ENCODE data around the gene TRPV5.

Gene TRPV5

DNA sequence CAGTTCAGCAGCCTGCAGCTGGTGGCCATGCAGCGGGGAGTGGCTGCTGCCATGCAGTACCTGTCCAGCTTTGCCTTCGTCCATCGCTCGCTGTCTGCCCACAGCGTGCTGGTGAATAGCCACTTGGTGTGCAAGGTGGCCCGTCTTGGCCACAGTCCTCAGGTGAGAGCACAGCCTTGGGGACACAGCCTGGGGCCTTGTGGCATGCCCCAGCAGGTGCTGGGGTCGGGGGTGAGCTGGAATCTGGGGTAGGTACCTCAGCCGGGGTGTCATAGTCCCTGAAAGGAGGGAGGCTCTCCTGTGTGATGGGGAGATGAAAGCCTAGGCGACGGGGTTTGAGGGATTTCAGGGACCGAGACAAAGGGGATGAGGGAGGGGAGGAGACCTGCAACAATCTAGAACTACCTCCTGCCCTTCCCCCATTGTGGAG is 64.5 kb downstream of the TRPV5 start:
- DNase-seq: no peak

DNA sequence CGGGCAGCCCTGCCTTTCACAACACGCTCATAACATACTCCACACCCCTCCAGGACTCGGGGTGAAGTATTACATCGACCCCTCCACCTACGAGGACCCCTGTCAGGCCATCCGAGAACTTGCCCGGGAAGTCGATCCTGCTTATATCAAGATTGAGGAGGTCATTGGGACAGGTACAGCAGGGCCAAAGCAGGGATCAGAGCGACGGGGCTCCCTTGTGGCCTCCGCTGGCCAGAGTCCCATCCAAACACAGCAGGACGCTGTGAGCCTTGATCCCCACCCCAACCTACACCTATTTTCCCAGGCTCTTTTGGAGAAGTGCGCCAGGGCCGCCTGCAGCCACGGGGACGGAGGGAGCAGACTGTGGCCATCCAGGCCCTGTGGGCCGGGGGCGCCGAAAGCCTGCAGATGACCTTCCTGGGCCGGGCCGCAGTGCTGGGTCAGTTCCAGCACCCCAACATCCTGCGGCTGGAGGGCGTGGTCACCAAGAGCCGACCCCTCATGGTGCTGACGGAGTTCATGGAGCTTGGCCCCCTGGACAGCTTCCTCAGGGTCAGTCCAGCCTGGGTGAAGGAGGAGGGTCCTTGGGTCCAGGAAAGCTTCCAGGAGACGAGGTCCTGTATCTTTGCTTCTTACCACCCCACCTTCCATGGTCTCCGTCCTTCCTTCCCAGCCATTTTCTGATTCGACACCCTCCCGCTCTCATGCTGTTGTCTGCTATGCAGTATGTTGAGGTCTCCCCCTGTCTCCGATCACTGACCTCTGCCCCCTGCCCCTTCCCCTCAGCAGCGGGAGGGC is 65.2 kb downstream of the TRPV5 start:
- DNase-seq: no peak

DNA sequence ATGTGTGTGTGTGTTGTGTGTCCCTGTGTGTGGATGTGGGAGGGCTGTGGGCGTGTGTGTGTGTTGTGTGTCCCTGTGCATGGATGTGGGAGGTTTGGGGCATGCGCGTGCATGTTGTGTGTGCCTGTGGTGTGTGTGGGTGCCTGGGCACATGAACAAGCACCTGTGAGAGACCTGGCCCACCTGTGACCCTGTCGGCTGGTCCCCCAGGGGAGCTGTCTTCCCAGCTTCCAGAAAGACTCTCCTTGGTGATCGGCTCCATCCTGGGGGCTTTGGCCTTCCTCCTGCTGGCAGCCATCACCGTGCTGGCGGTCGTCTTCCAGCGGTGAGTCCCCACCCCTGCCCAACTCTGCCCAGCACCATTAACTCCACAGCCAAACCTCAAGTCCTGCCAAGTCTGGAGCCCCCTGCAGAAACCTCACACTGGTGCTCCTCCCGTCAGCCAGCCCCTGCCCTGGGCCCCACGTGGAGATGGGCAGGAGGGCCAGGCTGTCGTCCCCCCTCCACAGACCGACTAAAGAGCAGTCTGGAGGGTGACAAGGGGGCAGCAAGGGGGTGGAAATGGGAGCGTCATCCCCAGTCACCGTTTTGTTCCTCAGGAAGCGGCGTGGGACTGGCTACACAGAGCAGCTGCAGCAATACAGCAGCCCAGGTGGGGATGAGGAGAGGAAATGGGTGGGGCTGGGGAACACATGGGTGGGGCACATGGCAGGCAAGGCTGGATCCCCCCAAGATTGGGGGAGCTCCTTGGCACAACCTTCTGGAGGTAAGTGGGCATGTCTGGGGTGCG is 66.0 kb downstream of the TRPV5 start:
- no peak for DNase-seq

DNA sequence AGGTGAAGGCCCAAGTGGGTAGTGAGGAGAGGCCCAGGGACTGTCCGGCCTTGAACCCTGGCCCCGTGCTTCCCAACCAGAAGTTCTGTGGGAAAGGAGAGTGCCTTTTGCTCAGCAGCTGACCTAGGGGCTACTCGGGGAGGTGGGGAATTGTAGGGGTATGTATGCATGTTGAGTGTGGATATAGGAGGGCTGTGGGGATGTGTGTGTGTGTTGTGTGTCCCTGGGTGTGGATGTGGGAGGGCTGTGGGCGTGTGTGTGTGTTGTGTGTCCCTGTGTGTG is 66.5 kb downstream of the TRPV5 start:
- DNase-seq: no peak

DNA sequence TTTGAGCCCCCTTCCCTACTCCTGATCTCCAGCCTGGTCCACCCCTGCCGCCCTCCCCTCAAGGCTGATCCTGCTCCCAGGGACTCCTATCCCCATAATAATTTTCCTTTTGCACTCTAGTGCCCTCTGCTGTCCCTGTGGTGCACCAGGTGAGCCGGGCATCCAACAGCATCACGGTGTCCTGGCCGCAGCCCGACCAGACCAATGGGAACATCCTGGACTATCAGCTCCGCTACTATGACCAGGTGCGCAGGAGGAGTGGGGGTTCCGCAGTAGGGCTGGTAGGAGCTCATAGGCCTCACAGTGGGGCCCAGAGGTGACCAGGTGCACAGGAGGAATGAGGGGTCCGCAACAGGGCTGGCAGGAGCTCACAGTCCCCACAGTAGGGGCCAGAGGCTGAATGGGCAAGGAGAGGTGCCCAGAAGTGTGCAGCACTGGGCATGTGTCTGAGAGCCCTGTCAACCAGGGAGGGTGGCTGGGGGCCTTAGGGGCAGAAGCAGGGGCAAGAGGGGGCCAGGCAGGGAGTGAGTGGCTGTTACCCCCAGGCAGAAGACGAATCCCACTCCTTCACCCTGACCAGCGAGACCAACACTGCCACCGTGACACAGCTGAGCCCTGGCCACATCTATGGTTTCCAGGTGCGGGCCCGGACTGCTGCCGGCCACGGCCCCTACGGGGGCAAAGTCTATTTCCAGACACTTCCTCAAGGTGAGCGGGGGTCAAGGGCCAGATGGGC is 67.0 kb downstream of the TRPV5 start:
- peak in 1 of 6 experiments; percentile 5 for DNase-seq

DNA sequence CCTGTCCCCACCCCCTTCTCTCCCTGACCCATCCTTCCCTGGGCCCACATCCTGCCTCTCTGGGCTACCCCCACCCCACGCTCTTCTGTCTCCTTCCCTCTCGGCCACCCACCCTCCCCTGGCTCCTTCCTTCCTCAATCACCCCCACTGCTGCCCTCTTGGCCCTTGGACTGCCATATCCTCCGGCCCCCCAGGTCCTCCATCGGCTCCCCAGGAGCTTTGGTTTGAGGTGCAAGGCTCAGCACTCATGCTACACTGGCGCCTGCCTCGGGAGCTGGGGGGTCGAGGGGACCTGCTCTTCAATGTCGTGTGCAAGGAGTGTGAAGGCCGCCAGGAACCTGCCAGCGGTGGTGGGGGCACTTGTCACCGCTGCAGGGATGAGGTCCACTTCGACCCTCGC is 67.8 kb downstream of the TRPV5 start:
- DNase-seq: no peak

DNA sequence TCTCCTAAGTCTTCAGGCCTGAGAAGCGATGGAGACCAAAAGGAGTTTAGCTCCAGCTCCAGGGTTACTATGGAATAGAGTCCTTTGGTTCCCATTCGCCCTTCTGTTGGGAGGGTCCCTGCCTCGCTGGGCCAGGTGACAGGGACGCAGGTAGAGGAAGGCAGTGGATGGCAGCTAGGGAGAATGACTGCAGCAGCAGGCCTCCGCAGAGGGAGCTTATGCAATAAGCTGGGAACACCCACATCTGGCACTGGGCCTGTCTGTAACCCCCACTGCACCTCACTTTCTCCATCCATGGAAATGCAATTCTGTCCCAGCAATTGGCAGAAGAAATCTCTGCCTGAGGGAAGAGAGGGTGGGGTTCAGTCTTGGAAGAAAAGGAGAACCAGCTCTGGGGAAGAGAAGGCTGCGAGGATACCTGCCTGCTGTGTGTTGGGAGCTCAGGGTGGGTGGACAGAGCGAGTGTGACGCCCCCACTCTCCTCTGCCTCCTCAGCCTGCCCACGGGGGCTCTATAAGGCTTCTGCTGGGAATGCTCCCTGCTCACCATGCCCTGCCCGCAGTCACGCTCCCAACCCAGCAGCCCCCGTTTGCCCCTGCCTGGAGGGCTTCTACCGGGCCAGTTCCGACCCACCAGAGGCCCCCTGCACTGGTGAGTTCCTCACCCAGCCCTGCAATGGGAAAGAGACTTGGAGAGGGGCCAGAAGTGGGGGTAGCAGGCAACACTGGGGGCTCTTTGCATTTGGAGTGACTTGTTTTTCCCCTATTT is 68.4 kb downstream of the TRPV5 start:
- no peak for DNase-seq

DNA sequence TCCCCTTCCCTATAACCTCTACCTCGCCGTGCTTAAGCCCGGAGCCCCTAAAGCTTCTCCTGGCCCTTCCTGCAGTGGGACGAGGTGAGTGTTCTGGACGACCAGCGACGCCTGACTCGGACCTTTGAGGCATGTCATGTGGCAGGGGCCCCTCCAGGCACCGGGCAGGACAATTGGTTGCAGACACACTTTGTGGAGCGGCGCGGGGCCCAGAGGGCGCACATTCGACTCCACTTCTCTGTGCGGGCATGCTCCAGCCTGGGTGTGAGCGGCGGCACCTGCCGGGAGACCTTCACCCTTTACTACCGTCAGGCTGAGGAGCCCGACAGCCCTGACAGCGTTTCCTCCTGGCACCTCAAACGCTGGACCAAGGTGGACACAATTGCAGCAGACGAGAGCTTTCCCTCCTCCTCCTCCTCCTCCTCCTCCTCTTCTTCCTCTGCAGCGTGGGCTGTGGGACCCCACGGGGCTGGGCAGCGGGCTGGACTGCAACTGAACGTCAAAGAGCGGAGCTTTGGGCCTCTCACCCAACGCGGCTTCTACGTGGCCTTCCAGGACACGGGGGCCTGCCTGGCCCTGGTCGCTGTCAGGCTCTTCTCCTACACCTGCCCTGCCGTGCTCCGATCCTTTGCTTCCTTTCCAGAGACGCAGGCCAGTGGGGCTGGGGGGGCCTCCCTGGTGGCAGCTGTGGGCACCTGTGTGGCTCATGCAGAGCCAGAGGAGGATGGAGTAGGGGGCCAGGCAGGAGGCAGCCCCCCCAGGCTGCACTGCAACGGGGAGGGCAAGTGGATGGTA is 69.5 kb downstream of the TRPV5 start:
- no peak for DNase-seq

DNA sequence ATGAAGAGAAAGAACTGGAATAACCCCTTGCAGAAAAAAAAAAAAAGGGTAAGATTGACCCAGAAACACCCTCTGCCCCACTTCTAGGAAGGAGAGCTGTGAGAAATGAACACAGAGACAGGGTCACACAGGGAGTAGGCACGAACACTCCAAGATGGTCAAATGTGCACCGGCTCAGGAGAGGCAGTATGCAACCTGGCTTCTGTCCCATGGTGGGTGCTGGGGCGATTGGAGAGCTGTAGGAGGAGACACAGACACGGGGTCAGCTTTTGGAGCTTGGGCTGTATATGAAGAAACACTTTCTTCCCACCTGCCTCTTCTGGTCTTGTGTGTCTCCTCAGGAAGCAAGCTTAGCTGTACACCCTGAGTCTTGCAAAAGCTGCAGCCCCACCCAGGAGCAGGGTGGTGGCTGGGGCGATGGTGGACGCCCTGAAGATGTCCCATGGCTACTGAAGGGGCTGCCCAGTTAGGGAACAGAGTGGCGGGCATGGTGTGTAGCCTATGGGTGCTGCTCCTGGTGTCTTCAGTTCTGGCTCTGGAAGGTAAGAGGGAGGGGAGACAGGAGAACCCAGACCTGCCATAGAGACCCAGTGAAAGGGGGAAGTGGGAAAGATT is 70.7 kb downstream of the TRPV5 start:
- DNase-seq: no peak

DNA sequence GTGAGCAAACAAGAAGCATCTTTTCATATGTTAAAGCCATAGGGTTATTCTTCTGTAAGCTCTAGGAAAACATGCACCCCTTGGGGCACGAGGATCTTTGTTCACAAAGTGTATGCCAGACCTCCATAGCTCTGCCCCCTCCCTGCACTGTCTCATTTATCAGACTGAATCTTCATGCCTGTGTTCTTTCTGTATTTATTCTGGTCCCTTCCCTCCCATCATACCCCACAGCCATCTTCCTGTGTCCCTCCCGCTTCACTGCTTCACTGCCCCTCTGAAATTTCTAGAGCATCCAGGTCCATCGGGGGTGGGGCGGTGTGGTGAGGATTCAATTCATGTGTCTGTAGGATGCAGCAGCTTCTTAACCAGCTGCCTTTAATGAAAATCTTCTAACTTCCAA is 71.2 kb downstream of the TRPV5 start:
- DNase-seq: no peak

DNA sequence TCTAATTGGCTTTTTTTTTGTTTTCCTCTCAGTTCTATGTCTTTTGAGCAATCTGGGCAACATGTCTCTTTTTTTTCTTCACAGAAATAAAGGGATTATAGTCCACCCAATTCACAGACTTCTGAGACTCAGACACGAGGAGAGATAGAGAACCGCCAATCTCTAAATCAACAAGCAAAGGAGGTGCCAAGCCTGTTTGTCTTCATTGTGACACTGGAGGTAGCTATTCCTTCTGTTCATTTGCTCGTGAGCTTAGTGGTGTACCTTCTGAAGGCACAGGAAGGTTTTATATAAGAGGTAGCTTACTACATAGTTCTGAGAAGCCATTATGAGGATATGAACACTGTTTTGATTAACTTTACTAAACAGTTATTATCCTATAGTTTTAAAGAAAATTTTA is 72.6 kb downstream of the TRPV5 start:
- no peak for DNase-seq

DNA sequence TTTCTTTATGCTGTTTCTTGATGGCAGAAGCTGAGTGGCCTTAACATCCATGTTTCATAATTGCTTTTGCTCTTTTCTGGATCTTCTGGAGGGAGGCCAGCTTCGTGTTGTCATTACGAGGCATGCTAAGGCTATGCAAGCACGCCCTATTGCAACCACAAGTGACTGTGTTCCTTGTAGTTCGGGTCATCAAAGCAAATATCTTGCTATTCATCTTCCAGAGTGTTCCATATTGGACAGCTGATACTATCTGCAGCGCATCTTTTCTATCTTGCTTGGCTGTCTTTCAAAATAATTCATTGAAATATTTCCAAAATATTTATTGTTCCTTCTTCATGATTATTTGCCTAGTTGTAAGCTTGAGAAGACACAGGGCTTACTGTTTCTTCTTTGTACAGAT is 73.7 kb downstream of the TRPV5 start:
- no peak for DNase-seq

DNA sequence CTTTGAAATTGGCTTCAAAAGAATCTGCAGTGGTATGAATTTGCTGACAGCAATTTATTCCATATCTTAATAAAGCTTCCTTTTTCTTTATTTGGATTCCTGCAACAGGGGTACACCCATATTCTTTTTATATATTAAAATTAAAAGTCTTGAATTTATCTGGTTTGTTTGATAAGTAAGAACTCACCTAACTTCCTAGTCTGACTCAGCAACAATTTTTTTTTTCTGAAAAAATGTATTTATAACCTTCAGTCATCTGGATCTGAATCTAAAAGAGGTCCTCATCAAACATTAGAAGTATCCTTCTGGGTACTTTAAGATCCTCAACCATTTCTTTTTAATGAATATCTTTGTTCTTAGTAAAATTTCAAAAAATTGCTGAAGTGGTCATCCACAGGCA is 74.1 kb downstream of the TRPV5 start:
- DNase-seq: no peak
